CD14-positive monocyte (primary cell): ENCODE results near the gene TRPM2. TPM values are rescaled to one million over a fixed set of nuclear protein-coding genes. Genes with fewer than 3 reads are reported as not detected.

Experiments
- DNase-seq, 3 donors: peaks; one replicate each; pipeline ENCODE4 v3.0.0-alpha.2; 2011 to 2022
- H2AFZ ChIP-seq: 2 replicates; pipeline ENCODE4 v1.6.0; 2012; ENCODE audit warnings: mild to moderate bottlenecking, low read depth, low read length, inconsistent platforms; ENCODE audit not compliant: insufficient read depth, poor library complexity, severe bottlenecking
- H3K27ac ChIP-seq, 2 donors: 1 replicate in 1 of 2; 2 replicates in 1 of 2; pipeline ENCODE4 v1.5.1; 2012 to 2013; ENCODE audit warnings: low read length in 2 of 2, control low read depth in 1 of 2, inconsistent platforms in 1 of 2, low read depth in 1 of 2, mild to moderate bottlenecking in 1 of 2
- H3K27me3 ChIP-seq, 2 donors: one replicate each; pipeline versions ENCODE4 v1.6.0 to v1.6.1; 2011 to 2013; ENCODE audit warnings: low read length in 2 of 2; ENCODE audit not compliant: control insufficient read depth in 2 of 2, insufficient read depth in 2 of 2
- H3K36me3 ChIP-seq, 2 donors: replicated peaks in 1 of 2; 1 replicate in 1 of 2; 2 replicates in 1 of 2; pipeline versions ENCODE4 v1.5.1 to v1.6.1; 2012 to 2013; ENCODE audit warnings: low read length in 2 of 2, control low read depth in 1 of 2, inconsistent platforms in 1 of 2, mild to moderate bottlenecking in 1 of 2; ENCODE audit not compliant: insufficient read depth in 2 of 2, control insufficient read depth in 1 of 2
- H3K4me1 ChIP-seq, 2 donors: 1 replicate in 1 of 2; 2 replicates in 1 of 2; pipeline versions ENCODE4 v1.5.1 to v1.6.1; 2012 to 2013; ENCODE audit warnings: low read length in 2 of 2, control low read depth in 1 of 2, inconsistent platforms in 1 of 2, mild to moderate bottlenecking in 1 of 2, moderate library complexity in 1 of 2; ENCODE audit not compliant: insufficient read depth in 2 of 2, control insufficient read depth in 1 of 2
- H3K4me2 ChIP-seq: replicated peaks from 2 replicates; pipeline ENCODE3; 2012; ENCODE audit warnings: low read length, moderate library complexity, mild to moderate bottlenecking; ENCODE audit not compliant: poor library complexity, severe bottlenecking; ENCODE audit errors: extremely low read depth
- H3K4me3 ChIP-seq, 3 experiments: fragments of 200-600 bp in 1 of 3; sonication (generic) in 1 of 3; replicated peaks in 1 of 3; 1 replicate in 2 of 3; 2 replicates in 1 of 3; pipeline ENCODE4 v1.5.1; 2011 to 2013; ENCODE audit warnings: low read length in 3 of 3, mild to moderate bottlenecking in 3 of 3, control low read depth in 2 of 3, low read depth in 2 of 3, inconsistent platforms in 1 of 3, moderate library complexity in 1 of 3
- H3K79me2 ChIP-seq: 2 replicates; pipeline ENCODE4 v1.6.0; 2012; ENCODE audit warnings: mild to moderate bottlenecking, control low read depth, inconsistent platforms, low read length, moderate library complexity; ENCODE audit not compliant: insufficient read depth
- H3K9ac ChIP-seq: 2 replicates; pipeline ENCODE4 v1.6.0; 2017; ENCODE audit warnings: low read length, mild to moderate bottlenecking; ENCODE audit not compliant: insufficient read depth, poor library complexity, severe bottlenecking
- H3K9me3 ChIP-seq, 2 donors: replicated peaks in 1 of 2; 1 replicate in 1 of 2; 2 replicates in 1 of 2; pipeline versions ENCODE4 v1.5.1 to v1.6.1; 2012 to 2013; ENCODE audit warnings: low read length in 2 of 2, control low read depth in 1 of 2; ENCODE audit not compliant: control insufficient read depth in 1 of 2, insufficient read depth in 1 of 2
- H4K20me1 ChIP-seq: 2 replicates; pipeline ENCODE4 v1.6.0; 2012; ENCODE audit warnings: mild to moderate bottlenecking, low read length, control low read depth, moderate library complexity; ENCODE audit not compliant: insufficient read depth
- H3K27ac Mint-ChIP-seq, 7 donors: one replicate each; pipeline ENCODE4 v1.8.0; 2020; ENCODE audit warnings: mild to moderate bottlenecking in 7 of 7, mixed read lengths in 7 of 7, moderate library complexity in 6 of 7, inconsistent platforms in 2 of 7
- H3K27me3 Mint-ChIP-seq, 3 donors: one replicate each; pipeline ENCODE4 v1.8.0; 2021 to 2022; ENCODE audit warnings: low read depth in 3 of 3, mild to moderate bottlenecking in 3 of 3, mixed read lengths in 3 of 3, moderate library complexity in 3 of 3, inconsistent platforms in 1 of 3
- H3K36me3 Mint-ChIP-seq, 2 donors: one replicate each; pipeline ENCODE4 v1.8.0; 2020; ENCODE audit warnings: mixed read lengths in 2 of 2, inconsistent platforms in 1 of 2, mild to moderate bottlenecking in 1 of 2
- H3K4me1 Mint-ChIP-seq: one replicate; pipeline ENCODE4 v1.8.0; 2020; ENCODE audit warnings: mild to moderate bottlenecking, mixed read lengths
- H3K4me3 Mint-ChIP-seq, 2 donors: one replicate each; pipeline ENCODE4 v1.8.0; 2020; ENCODE audit warnings: mild to moderate bottlenecking in 2 of 2, mixed read lengths in 2 of 2, moderate library complexity in 1 of 2
- H3K9me3 Mint-ChIP-seq, 7 donors: one replicate each; pipeline ENCODE4 v1.8.0; 2020 to 2022; ENCODE audit warnings: mixed read lengths in 7 of 7, mild to moderate bottlenecking in 6 of 7, moderate library complexity in 6 of 7, inconsistent platforms in 2 of 7
- WGBS: methylation state at CpG from one replicate; pipeline ENCODE4 v1.1.5; 2013; ENCODE audit warnings: missing lambda C conversion rate; ENCODE audit not compliant: insufficient coverage; 5-methylcytosine and 5-hydroxymethylcytosine counted together
- intact Hi-C, 2 donors: fragments of 100-400 bp; cut with micrococcal nuclease; formaldehyde crosslinking; loops; one replicate each; pipeline versions ENCODE4 v1.15.0 to v1.15.1; 2023
- polyA plus RNA-seq, 3 donors: library from polyadenylated mRNA; depleted of rRNA in 1 of 3; unstranded in 2 of 3; stranded (reverse) in 1 of 3; fragments of 300-500 nt in 2 of 3; fragments of >200 nt in 1 of 3; fragmentation: Illumina TruSeq in 2 of 3; gene quantifications; 1 replicate in 2 of 3; 2 replicates in 1 of 3; pipeline ENCODE4 v1.2.3, GENCODE V29; 2012 to 2021
- TF ChIP-seq, protein P1 (sequence below): fragments of 200-600 bp; IDR thresholded peaks from one replicate; pipeline ENCODE4 v1.8.0; 2022; ENCODE audit warnings: antibody characterized with exemption, mild to moderate bottlenecking

Gene TRPM2
- polyA plus RNA-seq, 3 donors: 7.6 to 21.6 (median 12.2) TPM

DNA sequence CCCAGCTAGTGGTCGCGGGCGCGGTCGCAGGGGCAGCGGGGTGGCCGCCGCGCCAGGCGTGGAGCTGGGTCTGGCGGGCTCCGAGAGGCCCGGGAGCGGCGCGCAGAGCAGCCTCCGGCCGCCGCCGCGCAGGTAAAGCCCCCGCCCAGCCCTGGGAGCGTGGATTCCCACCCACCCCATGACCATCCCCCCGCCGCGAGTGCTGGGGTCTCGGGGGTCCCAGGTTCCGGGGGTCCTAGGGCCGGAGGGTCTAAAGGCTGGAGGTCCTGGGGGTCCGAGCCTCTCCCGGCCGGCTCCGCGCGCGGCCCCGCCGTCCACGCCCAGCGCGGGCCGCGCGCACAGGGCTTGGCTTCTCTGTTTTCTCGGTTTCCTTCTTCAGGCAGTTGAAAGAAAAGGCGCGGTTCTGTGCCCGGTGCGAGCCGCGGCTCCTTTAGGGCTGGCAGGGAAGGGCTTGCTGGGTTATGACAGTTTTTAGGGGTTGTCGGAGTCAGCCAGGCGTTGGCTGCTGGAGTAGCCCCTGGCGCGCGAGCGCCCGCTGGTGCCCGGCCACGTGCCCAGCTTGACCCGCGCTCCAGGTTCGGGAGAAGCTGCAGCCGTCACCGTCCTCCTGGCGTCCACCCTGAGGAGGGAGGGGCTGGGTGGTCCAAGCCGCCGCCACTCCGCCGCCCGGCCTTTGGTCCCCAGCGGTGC lies 102.2 kb downstream of the TRPM2 start:
- H3K4me2 ChIP-seq: peak overlapping the region; percentile 91
- peaks cover 0 to 9% of the 10 kb centered on the region in 2 donors for H3K27me3 ChIP-seq
- Mint-ChIP-seq H3K27me3 (peaks cover 10 to 45% (median 14%) of the 10 kb centered on the region in 3 donors), H3K9me3 (peaks cover 8 to 26% (median 15%) of the 10 kb centered on the region in 7 donors), H3K4me1 (peaks cover 14% of the 10 kb centered on the region), H3K4me3 (peak overlapping the region; percentile 86 to 89), H3K27ac (peak overlapping the region in 2 of 7 donors; percentile 63 to 77), H3K36me3 (no peaks in the 10 kb centered on the region)
- peak overlapping the region; percentile 38 to 88 (median 50) for H3K4me3 ChIP-seq
- peak overlapping the region; percentile 56 for H3K9ac ChIP-seq
- no peaks in the 10 kb centered on the region for H3K36me3 ChIP-seq
- peak; percentile 25 to 34 (median 27) for DNase-seq
- H3K79me2 ChIP-seq: no peaks in the 10 kb centered on the region
- peak overlapping the region; percentile 82 for H2AFZ ChIP-seq
- peaks cover 6 to 13% of the 10 kb centered on the region in 2 donors for H3K4me1 ChIP-seq
- intact Hi-C loops: loop anchor here (2.0 to 10.0 kb wide), 2 partner anchors 117 to 359 kb away; partner anchors contain the start of genes CFAP410 (in 1 of the 2) and SUMO3 (in 1 of the 2)
- H3K9me3 ChIP-seq: peaks cover 0 to 9% of the 10 kb centered on the region in 2 donors
- H3K27ac ChIP-seq: no peak overlapping the region
- H4K20me1 ChIP-seq: no peaks in the 10 kb centered on the region
- TF ChIP-seq, protein P1, sequence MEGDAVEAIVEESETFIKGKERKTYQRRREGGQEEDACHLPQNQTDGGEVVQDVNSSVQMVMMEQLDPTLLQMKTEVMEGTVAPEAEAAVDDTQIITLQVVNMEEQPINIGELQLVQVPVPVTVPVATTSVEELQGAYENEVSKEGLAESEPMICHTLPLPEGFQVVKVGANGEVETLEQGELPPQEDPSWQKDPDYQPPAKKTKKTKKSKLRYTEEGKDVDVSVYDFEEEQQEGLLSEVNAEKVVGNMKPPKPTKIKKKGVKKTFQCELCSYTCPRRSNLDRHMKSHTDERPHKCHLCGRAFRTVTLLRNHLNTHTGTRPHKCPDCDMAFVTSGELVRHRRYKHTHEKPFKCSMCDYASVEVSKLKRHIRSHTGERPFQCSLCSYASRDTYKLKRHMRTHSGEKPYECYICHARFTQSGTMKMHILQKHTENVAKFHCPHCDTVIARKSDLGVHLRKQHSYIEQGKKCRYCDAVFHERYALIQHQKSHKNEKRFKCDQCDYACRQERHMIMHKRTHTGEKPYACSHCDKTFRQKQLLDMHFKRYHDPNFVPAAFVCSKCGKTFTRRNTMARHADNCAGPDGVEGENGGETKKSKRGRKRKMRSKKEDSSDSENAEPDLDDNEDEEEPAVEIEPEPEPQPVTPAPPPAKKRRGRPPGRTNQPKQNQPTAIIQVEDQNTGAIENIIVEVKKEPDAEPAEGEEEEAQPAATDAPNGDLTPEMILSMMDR: peak; percentile 14
- 1% methylated on average over 71 of the region's 72 CpGs for WGBS

DNA sequence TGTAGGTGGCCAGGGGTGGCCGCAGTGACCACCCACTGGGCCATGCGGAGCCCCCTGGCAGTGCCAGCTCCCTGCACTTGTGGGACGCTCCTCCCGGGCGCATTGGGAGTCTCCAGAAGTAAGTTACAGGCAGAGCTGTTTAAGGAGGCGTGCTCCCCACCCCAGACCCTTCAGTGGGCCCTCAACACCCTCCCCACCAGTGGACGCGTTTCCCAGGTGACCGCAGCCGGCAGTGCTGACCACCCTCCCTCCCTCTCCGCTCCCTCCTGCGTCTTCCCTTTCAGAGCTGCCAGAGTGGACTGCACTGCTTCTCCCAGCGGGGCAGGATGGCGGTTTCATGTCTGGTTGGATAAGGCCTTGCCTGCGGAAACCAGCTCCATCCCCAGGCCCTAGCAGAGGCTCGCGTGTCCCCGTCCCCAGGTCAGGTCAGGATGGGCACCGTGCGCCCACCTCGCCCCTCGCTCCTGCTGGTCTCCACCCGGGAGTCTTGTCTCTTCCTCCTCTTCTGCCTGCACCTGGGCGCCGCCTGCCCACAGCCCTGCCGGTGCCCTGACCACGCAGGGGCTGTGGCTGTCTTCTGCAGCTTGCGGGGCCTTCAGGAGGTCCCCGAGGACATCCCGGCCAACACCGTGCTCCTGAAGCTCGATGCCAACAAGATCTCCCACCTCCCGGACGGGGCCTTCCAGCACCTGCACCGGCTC lies 102.9 kb downstream of the TRPM2 start:
- Histone ChIP-seq H3K27me3 (peaks cover 0 to 9% of the 10 kb centered on the region in 2 donors), H3K9me3 (peaks cover 0 to 9% of the 10 kb centered on the region in 2 donors), H3K4me2 (peak overlapping the region; percentile 91), H3K9ac (peak overlapping the region; percentile 56), H3K79me2 (no peaks in the 10 kb centered on the region), H3K4me3 (peak overlapping the region; percentile 38 to 88 (median 50)), H3K4me1 (peaks cover 6 to 13% of the 10 kb centered on the region in 2 donors), H3K27ac (no peak overlapping the region), H3K36me3 (no peaks in the 10 kb centered on the region), H2AFZ (peak overlapping the region; percentile 82), H4K20me1 (no peaks in the 10 kb centered on the region)
- no peak overlapping the region for H3K27ac Mint-ChIP-seq
- peaks cover 9 to 41% (median 13%) of the 10 kb centered on the region in 3 donors for H3K27me3 Mint-ChIP-seq
- DNase-seq: no peak
- intact Hi-C loops: loop anchor here in 1 of 2 donors (10.0 kb wide), 1 partner anchor 358 kb away; the partner anchor contains the start of gene SUMO3
- H3K36me3 Mint-ChIP-seq: no peaks in the 10 kb centered on the region
- TF ChIP-seq, protein P1: no peak
- peaks cover 8 to 26% (median 15%) of the 10 kb centered on the region in 7 donors for H3K9me3 Mint-ChIP-seq
- H3K4me3 Mint-ChIP-seq: peak overlapping the region; percentile 48 to 71
- 86% methylated on average over 34 of the region's 35 CpGs for WGBS
- H3K4me1 Mint-ChIP-seq: peaks cover 14% of the 10 kb centered on the region
